HG03135 (cell line): ENCODE data around the gene IL6R.

Experiments
- ATAC-seq: cut with Tn5 transposase; IDR thresholded peaks from one replicate; pipeline ENCODE4 v1.9.1; 2021; ENCODE audit warnings: mild to moderate bottlenecking, moderate library complexity; ENCODE audit not compliant: unreplicated experiment

The IL6R gene

DNA sequence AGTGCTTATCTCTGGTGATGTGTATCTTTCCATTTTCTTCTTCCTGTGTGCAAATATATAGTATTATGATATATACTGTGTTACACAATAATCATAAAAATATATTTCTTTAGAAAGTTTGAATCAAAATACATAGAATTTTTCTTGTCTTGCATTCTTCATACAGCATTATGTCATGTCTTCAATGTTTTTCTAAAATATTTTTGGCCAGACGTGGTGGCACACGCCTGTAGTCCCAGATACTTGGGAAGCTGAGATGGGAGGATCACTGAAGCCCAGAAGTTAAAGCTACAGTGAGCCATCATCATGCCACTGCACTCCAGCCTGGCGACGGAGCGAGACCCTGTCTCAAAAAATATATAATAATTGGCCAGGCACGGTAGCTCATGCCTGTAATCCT lies 41.6 kb downstream of the IL6R start:
- ATAC-seq, result no peak

DNA sequence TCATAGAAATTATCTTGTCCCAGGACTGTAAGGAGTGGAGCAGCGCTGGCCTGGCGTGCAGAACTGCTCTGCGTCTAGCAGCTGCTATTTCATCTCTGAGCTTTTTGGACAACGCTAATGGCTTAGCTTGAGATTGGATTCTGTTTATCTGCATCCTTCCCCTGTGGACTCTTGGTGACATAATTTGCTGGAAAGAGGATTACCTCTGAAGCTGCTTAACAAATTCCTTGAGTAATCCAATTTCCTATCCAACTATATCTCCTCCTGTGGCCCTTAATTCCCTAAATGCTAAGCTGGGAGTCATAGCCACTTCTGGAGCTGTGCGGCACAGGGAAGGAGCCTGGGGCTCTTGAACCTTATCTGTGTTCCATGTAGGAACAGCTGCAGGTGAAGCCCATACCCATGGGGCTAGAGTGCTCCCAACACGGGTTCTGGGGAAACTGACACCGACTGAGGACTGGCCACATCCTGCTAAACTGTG lies 43.2 kb downstream of the IL6R start:
- no peak for ATAC-seq

- no peak for ATAC-seq
Measured at GRCh38 chr1:154453161-154453560, 48.0 kb downstream of the IL6R start.

DNA sequence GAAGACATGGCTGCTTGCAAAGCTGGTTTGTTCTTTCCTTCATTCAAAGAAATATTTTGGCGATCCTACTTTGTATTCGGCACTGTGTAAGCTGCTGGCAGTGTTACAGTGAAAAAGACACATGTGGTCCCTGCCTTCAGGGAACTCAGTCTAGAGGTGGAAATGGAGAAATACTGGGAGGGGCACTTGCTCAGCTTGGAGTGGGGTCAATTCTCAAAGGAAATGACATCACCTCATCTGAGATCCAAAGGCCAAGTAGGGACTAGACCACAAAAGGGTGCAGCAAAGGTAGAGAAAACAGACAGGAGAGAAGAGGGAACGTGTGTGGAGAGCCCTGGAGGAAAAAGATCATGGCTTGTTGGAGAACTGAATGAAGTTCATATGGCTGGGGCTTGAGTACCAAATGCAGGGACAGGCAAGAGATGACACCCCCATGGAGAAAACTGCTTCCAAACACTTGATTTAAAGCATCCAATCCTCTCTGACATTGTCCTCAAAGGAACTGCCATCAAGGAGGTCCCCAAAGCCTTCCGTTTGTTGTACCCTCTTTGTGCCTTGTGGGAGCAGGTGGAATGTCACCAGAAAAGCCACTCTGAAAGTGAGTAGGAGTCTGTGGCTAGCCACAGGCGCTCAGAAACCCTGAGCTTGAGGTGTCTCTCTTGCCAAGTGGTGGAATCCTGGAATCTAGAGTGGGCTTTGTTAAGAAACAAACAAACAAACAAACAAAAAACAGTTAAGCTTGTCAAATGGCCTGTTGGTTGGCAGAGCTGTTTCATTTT lies 48.6 kb downstream of the IL6R start:
- no peak for ATAC-seq

- ATAC-seq, result no peak
Measured at GRCh38 chr1:154454386-154455120, 49.4 kb downstream of the IL6R start.

GRCh38 chr1:154456631-154457030 lies 51.5 kb downstream of the IL6R start:
- no peak for ATAC-seq

GRCh38 chr1:154459080-154459479 lies 53.9 kb downstream of the IL6R start:
- no peak for ATAC-seq

GRCh38 chr1:154460695-154461260 lies 55.6 kb downstream of the IL6R start:
- ATAC-seq, result no peak

- no peak for ATAC-seq
Measured at GRCh38 chr1:154463512-154463990, 58.4 kb downstream of the IL6R start.

GRCh38 chr1:154465621-154466195 lies 60.6 kb downstream of the IL6R start:
- ATAC-seq, result no peak

- no peak for ATAC-seq
Measured at GRCh38 chr1:154466206-154466605, 61.1 kb downstream of the IL6R start.

DNA sequence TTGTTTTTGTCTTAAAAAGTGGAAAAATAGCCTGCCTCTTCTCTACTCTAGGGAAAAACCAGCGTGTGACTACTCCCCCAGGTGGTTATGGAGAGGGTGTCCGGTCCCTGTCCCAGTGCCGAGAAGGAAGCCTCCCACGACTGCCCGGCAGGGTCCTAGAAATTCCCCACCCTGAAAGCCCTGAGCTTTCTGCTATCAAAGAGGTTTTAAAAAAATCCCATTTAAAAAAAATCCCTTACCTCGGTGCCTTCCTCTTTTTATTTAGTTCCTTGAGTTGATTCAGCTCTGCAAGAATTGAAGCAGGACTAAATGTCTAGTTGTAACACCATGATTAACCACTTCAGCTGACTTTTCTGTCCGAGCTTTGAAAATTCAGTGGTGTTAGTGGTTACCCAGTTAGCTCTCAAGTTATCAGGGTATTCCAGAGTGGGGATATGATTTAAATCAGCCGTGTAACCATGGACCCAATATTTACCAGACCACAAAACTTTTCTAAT lies 61.8 kb downstream of the IL6R start:
- ATAC-seq, result no peak

- ATAC-seq, result no peak
Measured at GRCh38 chr1:154467434-154468102, 62.4 kb downstream of the IL6R start.

- no peak for ATAC-seq
Measured at GRCh38 chr1:154468535-154469250, 63.5 kb downstream of the IL6R start.

DNA sequence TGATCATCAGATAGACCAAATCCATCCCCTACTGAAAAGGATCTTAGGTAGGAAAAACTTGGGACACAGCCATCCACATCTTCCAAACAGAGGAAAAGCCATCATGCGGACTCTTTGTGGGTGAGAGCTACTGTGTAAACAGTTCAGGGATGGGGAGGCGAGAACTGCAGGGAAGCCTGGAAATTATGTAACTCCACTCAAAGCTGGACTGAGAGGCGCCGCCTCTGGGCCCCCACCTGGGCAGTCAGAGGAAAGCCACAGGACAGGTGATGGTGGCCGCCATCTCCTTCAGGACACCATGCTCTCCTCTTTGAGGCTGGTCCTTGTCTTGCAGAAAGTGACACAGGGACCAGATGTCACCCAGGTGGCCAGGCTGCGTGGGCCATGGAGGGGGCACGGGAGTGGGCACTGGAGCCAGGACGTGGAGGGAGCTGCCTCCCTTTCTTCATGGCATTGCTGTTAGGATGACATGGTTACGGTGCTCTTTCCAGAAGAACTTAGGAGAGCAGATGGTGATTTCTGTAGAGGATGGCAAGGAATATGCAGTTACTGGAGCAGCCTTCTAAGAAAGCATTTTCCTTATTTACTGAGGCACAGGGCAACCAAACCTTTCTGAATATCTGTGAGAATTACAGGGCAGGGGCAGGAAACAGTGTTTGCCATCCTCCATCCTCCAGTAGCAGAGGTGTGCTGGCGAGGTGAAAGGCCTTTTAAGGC lies 64.9 kb downstream of the IL6R start:
- ATAC-seq, result no peak

DNA sequence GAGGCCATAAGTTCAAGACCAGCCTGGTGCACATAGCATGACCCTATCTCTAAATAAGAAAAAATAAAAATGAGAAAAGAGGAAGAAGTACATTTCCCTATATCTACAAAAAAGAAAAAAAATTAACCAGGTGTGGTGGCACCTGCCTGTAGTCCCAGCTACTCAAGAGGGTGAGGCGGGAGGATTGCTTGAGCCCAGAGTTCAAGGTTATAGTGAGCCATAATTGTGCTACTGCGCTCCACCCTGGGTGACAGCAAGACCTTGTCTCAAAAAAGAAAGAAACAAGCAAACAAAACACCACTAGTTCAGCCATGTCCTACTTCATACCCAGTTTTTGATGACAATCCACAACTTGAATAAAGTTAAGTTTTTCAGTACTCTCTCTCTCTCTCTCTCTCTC lies 66.2 kb downstream of the IL6R start:
- no peak for ATAC-seq

GRCh38 chr1:154474802-154475201 lies 69.7 kb downstream of the IL6R start:
- no peak for ATAC-seq

DNA sequence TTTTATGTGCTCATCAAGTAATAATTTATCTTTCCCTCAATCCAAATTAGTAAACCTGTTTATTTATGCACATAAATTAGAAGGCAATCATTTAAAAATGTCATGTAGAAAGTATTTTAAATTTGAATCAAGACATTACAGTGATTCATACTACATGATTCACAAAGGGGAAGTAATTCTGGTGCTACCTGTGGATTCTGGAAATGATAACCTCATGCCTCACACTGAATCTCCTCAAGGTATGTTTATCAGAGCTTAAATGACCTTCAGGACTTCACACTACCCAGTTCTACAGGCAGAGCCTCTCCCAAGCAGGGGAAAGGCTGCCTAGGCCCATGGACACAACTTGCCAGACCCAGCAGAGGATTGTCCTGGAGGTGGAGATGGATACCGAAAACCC lies 71.6 kb downstream of the IL6R start:
- ATAC-seq, result no peak

DNA sequence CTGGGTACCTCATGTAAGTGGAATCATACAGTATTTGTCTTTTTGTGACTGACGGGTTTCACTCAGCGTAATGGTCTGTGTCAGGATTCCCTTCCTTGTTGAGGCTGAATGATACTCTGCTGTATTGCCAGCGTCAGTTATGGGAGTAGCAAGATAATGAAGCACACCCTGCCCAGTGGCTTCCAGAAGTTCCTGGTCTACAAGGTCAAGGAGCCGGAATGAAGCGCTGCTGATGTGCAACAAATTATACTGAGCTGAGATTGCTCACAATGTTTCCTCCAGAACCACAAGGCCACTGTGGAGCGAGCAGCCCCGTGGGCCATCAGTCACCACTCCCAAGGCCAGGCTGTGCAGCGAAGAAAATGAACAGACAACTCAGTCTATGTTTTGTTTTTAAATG lies 72.9 kb downstream of the IL6R start:
- no peak for ATAC-seq
